NCI-H1694 treated with DMSO at 0.1 percent for 48 hours (cell line): ENCODE data around the gene MCU.
A peak's percentile ranks its signal among the peaks of the same experiment; 100 is the strongest.
"Not testable (repeated sequence)": the region's sequence is repeated elsewhere in the genome, so short reads cannot be mapped to it uniquely, and the experiment has no call there.

Source experiments
- DNase-seq: peaks from one replicate; lab custom pipeline; 2025; lab: John Stamatoyannopoulos, UW

MCU gene

GRCh38 chr10:72687035-72687434 lies 4.9 kb upstream of the MCU start:
- DNase-seq = no peak

DNA sequence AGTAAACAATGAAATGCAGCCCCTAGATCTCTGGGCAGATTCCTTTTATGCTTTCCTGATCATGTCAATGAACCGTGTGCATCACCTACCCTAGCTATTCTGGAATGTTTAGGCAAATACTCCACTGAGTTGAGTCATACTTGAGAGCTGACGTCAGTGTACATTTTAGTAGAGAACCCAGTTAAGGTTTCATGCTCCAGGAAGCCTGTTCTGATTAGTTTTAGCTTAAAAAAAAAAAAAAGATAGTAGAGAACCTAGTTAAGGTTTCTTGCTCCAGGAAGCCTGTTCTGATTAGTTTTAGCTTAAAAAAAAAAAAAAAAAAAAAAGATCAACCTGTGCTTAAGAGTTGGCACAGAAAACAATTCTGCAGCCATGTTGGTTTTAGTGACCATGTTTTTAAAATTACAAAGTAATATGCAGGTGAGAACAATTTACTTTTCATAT lies 3.7 kb upstream of the MCU start:
- no peak for DNase-seq

- no peak for DNase-seq
Measured at GRCh38 chr10:72689660-72690059, 2.3 kb upstream of the MCU start.

DNA sequence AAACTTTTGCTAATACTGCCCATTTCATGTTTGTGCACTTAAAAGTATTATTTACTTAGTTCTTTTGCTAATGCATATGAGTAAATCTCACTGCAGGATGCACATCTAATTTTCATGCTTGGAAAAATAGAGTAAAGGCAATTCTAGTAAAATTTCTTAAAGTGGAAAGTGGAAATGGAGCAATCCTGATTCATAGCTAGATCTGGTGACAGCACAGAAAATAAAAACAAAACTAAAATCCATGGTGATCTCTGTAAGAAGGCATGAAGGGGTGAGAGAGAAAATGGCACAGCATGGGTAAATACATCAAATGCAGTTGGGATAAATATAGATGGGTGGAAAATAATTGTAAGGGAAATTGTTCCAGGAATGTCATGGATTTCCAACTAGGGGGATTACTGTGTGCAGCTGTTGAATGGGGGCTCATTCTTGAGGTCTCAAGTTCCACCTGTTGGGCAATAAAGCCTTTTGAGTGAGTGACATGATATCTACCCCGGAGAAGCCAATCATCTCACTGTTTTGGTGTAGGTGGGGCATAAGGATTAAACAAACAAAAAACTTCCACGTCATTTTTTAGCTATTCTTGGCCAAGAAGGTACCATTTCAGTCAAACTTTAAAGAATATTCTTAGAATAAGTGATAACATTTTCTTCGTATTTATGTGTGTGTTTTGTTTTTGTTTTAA lies 1.7 kb upstream of the MCU start:
- no peak for DNase-seq

DNA sequence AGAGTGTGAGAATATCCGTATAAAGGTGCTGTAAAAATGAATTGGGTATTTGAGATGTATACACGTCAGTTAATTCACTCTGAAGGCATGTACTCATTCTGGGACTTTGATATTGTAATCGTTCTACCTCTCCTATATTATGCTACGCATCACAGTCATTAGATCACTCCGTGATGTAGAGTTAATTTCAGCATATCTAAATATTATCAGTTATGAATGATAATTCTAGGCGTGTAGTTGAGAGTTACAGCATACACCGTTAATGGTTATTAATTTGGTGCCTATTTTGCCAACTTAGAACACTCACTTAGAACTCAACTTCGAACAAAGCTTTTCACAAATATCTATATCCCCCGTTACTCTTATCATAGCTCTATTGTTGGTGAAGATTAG lies 477 bp upstream of the MCU start:
- no peak for DNase-seq

DNA sequence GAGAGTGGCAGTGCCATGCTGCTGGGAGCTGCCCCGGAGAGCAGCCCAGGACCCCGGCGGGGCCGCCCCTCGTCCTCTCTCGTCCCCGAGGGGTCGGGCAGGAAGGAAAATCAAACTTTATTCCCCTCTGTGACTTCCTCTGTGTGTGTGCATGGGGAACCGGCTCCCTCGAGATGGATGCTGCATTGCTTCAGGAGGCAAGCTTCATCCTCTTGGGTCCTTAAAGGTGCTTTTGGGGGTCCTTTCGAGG lies 726 bp downstream of the MCU start:
- DNase-seq = no peak

- peak; percentile 13 for DNase-seq
Measured at GRCh38 chr10:72692994-72693781, 1.2 kb downstream of the MCU start.

GRCh38 chr10:72694476-72695369 lies 2.8 kb downstream of the MCU start:
- DNase-seq = no peak

- no peak for DNase-seq
Measured at GRCh38 chr10:72695496-72695895, 3.6 kb downstream of the MCU start.

DNA sequence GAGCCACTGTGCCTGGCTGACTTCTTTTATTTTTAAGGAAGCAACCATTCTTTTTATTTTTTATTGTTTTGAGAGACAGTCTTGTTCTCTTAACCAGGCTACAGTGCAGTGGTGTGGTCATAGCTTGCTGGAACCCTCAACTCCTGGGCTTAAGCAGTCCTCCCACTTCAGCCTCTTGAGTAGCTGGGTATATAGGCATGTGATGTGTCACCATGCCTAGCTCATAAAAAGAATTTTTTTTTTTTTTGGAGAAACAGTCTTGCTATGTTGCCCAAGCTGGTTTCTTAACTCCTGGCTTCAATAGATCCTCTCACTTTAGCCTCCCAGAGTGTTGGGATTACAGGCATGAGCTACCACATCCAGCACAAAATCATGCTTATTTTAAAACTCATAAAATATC lies 5.8 kb downstream of the MCU start:
- no peak for DNase-seq

- not testable (repeated sequence) for DNase-seq
Measured at GRCh38 chr10:72702465-72702864, 10.5 kb downstream of the MCU start.

- DNase-seq = peak; percentile 26
Measured at GRCh38 chr10:72702868-72703581, 11.1 kb downstream of the MCU start.

GRCh38 chr10:72704117-72704516 lies 12.2 kb downstream of the MCU start:
- DNase-seq = no peak

DNA sequence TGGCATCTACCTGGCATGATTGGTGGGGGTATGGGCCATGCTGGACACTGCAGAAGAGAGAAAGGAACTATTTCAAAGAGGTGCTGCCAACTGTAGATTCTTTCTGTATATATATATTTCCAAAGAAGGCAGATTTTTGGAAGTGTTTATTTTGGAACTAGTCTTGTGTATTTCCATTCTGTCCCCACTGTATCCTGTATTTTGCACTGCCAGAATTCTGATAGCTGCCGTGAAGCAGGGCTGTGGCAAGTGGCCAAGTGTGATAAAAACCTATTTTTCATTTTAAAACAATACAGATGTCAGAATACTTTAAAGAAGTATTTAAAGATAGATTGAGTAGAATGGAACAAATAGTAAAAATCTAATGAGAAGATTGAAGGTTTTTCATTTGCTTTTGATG lies 17.1 kb downstream of the MCU start:
- DNase-seq = no peak

DNA sequence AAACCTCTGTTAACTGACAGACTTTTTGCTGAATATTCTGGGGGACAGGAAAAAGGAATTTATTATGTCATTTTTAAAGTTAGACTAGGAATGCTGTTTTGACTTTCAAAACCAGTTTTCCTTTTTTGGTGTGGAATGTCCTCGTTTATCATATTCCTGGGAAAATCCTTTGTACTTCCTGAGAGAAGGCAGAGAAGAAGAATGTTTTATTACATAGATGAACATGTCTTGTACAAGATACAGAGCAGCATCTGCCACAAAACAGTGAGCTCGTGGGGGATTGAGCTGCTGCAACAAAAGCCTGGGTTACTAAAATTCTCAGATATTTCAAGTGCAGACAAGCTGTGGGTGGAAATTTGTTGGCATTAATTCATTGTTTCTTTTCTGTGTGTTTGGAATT lies 20.2 kb downstream of the MCU start:
- DNase-seq = no peak

GRCh38 chr10:72719941-72720592 lies 28.1 kb downstream of the MCU start:
- no peak for DNase-seq

DNA sequence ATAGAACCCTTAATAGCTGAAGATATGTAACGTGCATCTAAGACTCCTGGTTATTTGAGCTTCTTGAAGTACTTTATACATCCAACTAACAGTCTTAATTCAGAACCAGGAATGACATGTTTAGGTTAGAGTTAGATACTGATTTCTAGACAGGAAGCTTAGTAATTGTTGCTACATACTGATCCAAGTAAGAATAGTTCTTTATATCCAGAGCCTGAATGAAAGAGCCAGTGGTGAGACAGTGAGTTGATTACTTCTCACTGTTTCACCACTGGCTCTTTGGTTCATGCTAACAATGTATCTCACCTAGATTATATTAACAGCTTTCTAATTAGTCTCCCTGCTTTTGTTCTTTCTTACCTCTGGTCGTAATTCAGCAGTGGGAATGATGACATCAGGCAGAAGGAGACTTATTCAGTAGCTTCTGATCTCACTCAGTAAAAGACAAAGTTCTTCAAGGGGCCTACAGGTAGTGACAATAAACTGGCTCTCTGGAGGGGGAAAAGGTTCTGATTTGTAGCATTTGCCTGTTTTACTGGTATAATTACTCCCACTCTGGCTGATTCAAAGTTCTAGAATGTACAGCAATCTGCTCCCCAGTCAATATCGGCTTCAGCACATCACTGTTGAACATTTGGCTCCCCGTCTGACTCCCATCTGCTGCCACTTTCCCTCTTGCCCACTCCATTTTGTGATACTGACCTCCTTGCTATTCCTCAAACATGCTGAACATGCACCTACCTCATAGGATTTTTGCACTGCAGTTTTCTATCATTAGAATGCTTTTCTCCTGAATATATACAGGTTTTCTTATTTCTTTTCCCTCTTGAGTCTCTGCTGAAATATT lies 29.1 kb downstream of the MCU start:
- DNase-seq = no peak

DNA sequence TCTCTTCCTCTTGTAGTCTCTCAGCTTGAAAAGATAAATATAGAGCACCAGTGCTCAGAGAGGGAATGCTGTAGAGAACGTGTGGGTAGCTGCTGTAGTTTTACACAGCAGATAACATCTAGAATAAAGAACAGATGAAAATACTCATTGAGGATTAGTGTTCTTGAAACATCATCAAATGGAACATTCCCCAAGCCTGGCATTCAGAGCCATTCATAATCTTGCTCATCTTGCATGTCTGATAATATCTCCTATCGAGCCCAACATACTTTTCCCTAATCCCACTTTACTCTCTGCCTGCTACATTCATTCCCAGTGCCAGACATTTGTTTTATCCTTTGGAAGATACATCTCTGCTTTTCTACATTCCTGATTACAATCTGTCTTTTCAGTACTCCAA lies 35.2 kb downstream of the MCU start:
- DNase-seq = no peak

DNA sequence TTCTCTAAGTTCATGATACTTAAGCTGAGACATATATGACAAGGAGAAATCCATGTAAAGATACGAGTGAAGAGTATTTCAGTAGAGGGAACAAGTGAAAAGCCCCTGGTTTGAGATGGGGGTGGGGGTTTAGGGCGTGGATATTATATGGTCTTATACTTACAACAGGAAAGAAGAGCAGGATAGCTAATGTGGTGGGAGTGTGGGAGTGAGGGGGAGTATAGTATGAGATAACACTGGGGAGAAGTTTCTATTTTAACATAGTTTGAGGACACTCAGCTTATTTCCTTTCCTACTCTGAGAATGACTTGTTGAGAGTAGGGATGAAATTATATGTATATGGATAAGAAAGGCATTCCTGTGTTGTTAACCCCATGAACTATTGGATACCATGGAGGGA lies 36.5 kb downstream of the MCU start:
- DNase-seq = no peak

GRCh38 chr10:72729528-72729927 lies 37.6 kb downstream of the MCU start:
- no peak for DNase-seq

- no peak for DNase-seq
Measured at GRCh38 chr10:72730479-72730878, 38.5 kb downstream of the MCU start.
